ENCODE measurements around the gene RIC8A.

- TF ChIP-seq YY1 (IDR thresholded peaks at IDR 0.05; ENCODE audit: insufficient read depth, insufficient replicate concordance, low read depth, low read length) (no peak), ZNF276 (CRISPR knock-in tag; IDR thresholded peaks at IDR 0.05; ENCODE audit: low read depth) (no peak), ZNF317 (CRISPR knock-in tag; IDR thresholded peaks at IDR 0.05) (no peak), TOE1 (CRISPR knock-in tag; IDR thresholded peaks at IDR 0.05) (no peak), SMC3 (IDR thresholded peaks at IDR 0.05; ENCODE audit: low read length) (no peak), RBAK (CRISPR knock-in tag; IDR thresholded peaks at IDR 0.05) (no peak), ZNF451 (CRISPR knock-in tag; IDR thresholded peaks at IDR 0.05) (no peak), ZNF609 (CRISPR knock-in tag; IDR thresholded peaks at IDR 0.05; ENCODE audit: borderline replicate concordance) (no peak), PRMT3 (CRISPR knock-in tag; IDR thresholded peaks at IDR 0.05; ENCODE audit: borderline replicate concordance, low read depth) (no peak), NFE2 (CRISPR knock-in tag; IDR thresholded peaks at IDR 0.05) (no peak)
Measured at GRCh38 chr11:235609-235996, 28.1 kb downstream of the RIC8A start.
